Neural progenitor cell (in vitro differentiated cells): ENCODE measurements around the gene EIF4G3.

Source experiments
- CTCF ChIP-seq: fragments of 200-600 bp; sonication (generic); IDR thresholded peaks from 2 replicates; pipeline ENCODE4 v1.5.1; 2017; ENCODE audit warnings: antibody characterized with exemption, mild to moderate bottlenecking
- EZH2 ChIP-seq: fragments of 200-600 bp; sonication (generic); IDR thresholded peaks from 2 replicates; pipeline ENCODE4 v1.6.1; 2017; ENCODE audit warnings: antibody characterized with exemption, mild to moderate bottlenecking, moderate library complexity
- EZH2phosphoT487 ChIP-seq: fragments of 200-600 bp; sonication (generic); IDR thresholded peaks from 2 replicates; pipeline ENCODE4 v1.6.1; 2017; ENCODE audit warnings: antibody characterized with exemption

- TF ChIP-seq EZH2phosphoT487 (no peak), CTCF (no peak), EZH2 (no peak)
These were observed 20.7 kb downstream of the EIF4G3 start for GRCh38 chr1:21156019-21156418.
